Measurements from ENCODE around the gene KRT4. TPM values are rescaled to one million over a fixed set of nuclear protein-coding genes. Genes with fewer than 3 reads are reported as not detected.

The KRT4 gene
- polyA plus RNA-seq, 2 of the 4 experiments (the other 2 are of a cell fraction): 2.1 to 12.8 TPM

- DNase-seq (ENCODE audit: low read depth in 1 of 2, low spot score in 1 of 2) (no peak), FAIRE-seq (no peak), ATAC-seq (no peak)
- TF ChIP-seq ELK1 (IDR thresholded peaks at IDR 0.05; ENCODE audit: low read depth, low read length): no peak
- TF ChIP-seq ZC3H11A (IDR thresholded peaks at IDR 0.05): no peak
- no peak for TF ChIP-seq ZNF302 (CRISPR knock-in tag; IDR thresholded peaks at IDR 0.05)
- no peak for TF ChIP-seq TFCP2L1 (CRISPR knock-in tag; IDR thresholded peaks at IDR 0.05)
- TF ChIP-seq HDAC2 (IDR thresholded peaks at IDR 0.05): no peak
- TF ChIP-seq ZFP36 (IDR thresholded peaks at IDR 0.05; ENCODE audit: borderline replicate concordance, partially characterized antibody): no peak
- TF ChIP-seq PBX3 (IDR thresholded peaks at IDR 0.05): no peak
- no peak for TF ChIP-seq BCL3 (IDR thresholded peaks at IDR 0.05)
- TF ChIP-seq NPAS2 (CRISPR knock-in tag; IDR thresholded peaks at IDR 0.05; ENCODE audit: borderline replicate concordance): no peak
- H3K4me1 ChIP-seq: peaks cover 16% of the 10 kb centered on the region
- H3K27ac ChIP-seq: no peak overlapping the region
- POLR2A ChIA-PET: no interaction called here
- H3K4me2 ChIP-seq: no peak overlapping the region
- H3K9me3 ChIP-seq: no peaks in the 10 kb centered on the region
- H3K4me3 ChIP-seq: no peak overlapping the region
- 86% methylated on average over 9 of the region's 9 CpGs for WGBS (ENCODE audit: missing lambda C conversion rate)
- CTCF ChIA-PET: interaction anchor here (0.6 to 1.2 kb wide), 2 partner anchors 11 to 27 kb away, joined by 3 read pairs; no protein-coding TSS in a partner anchor
These were observed 2.5 kb downstream of the KRT4 start for GRCh38 chr12:52811191-52812072.

- TF ChIP-seq JUNB (IDR thresholded peaks at IDR 0.05) (no peak), PHF8 (IDR thresholded peaks at IDR 0.05; ENCODE audit: borderline replicate concordance, low read depth) (no peak), E2F6 (IDR thresholded peaks at IDR 0.05; ENCODE audit: borderline replicate concordance, low read depth) (no peak), MAFK (IDR thresholded peaks at IDR 0.05; ENCODE audit: partially characterized antibody) (no peak), HOXB5 (CRISPR knock-in tag; IDR thresholded peaks at IDR 0.05) (no peak), RNF2 (IDR thresholded peaks at IDR 0.05; ENCODE audit: borderline replicate concordance, low read depth) (no peak), RAD21 (conservative IDR thresholded peaks at IDR 0.05 in 1 of 2, IDR thresholded peaks at IDR 0.05 in 1 of 2) (no peak), PBX3 (IDR thresholded peaks at IDR 0.05) (no peak), BHLHE40 (IDR thresholded peaks at IDR 0.05; ENCODE audit: low read depth, low read length) (no peak), NPAS2 (CRISPR knock-in tag; IDR thresholded peaks at IDR 0.05; ENCODE audit: borderline replicate concordance) (no peak), NR3C1 (IDR thresholded peaks at IDR 0.05) (no peak), RFX5 (IDR thresholded peaks at IDR 0.05) (no peak), ZC3H11A (IDR thresholded peaks at IDR 0.05) (no peak), HOXB13 (CRISPR knock-in tag; IDR thresholded peaks at IDR 0.05; ENCODE audit: low read depth) (no peak), ZSCAN20 (CRISPR knock-in tag; IDR thresholded peaks at IDR 0.05) (no peak), ZFP36 (IDR thresholded peaks at IDR 0.05; ENCODE audit: borderline replicate concordance, partially characterized antibody) (no peak), POLR2AphosphoS2 (conservative IDR thresholded peaks at IDR 0.05; ENCODE audit: low read length) (no peak), SREBF2 (IDR thresholded peaks at IDR 0.05) (no peak)
These were observed 3.4 kb downstream of the KRT4 start for GRCh38 chr12:52810554-52810953.

More at GRCh38 chr12:52810554-52810953, 3.4 kb downstream of the KRT4 start:
- WGBS (ENCODE audit: missing lambda C conversion rate): 68% methylated on average over 5 of the region's 5 CpGs
- Histone ChIP-seq H3K9me3 (no peaks in the 10 kb centered on the region), H3K4me3 (no peak overlapping the region), H3K27ac (no peak overlapping the region), H3K4me1 (peaks cover 16% of the 10 kb centered on the region), H3K4me2 (no peak overlapping the region)
- ChIA-PET CTCF (no interaction called here), POLR2A (no interaction called here)
- ATAC-seq (no peak), DNase-seq (ENCODE audit: low read depth in 1 of 2, low spot score in 1 of 2) (no peak), FAIRE-seq (no peak)

All from A549 (cell line).